ENCODE results near the gene PIWIL4. TPM values are rescaled to one million over a fixed set of nuclear protein-coding genes. Genes with fewer than 3 reads are reported as not detected.
"Not testable (repeated sequence)": the region's sequence is repeated elsewhere in the genome, so short reads cannot be mapped to it uniquely, and the experiment has no call there.

PIWIL4 gene
- total and polyA plus RNA-seq, 9 of the 15 experiments (the other 6 are each of a cell fraction or from before 2014, with no cell fraction given), result 6.3 to 17.0 (median 10.8) TPM

DNA sequence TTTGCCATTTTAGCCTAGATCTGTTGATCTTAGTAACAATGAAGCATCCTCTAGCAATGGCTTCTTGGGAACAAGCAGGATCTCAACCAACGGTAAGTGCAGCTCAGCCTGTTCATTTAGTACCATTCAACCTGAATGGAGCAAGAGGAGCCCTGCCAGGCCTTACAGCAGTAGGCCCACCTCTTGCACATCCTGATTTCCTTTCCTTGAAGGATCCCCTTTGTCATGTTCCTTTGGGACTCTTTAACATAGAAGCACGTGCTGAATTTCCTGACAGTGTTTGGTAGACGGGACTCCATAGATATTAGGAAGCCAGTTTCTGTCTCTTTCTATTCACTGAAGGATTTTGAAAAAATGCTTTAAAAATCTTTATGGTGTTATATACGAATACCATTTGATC lies 1.5 kb downstream of the PIWIL4 start (continued):
- TF ChIP-seq AFF1 (IDR thresholded peaks at IDR 0.05; ENCODE audit: low read depth in 1 of 2, partially characterized antibody in 2 of 2), result no peak

GRCh38 chr11:94572975-94573374 lies 5.8 kb downstream of the PIWIL4 start:
- ATAC-seq; in situ Hi-C loops (cut with MboI); intact Hi-C loops (cut with micrococcal nuclease); H3K9me3 ChIP-seq (replicated peaks; ENCODE audit: control insufficient read depth, insufficient read depth, low read depth, low read length); FAIRE-seq; H3K4me3 ChIP-seq; CTCF ChIA-PET (ENCODE audit: low intra/inter-chr PET ratio); H3K9ac ChIP-seq (ENCODE audit: insufficient read depth in 1 of 2, low read depth in 2 of 2, low read length in 2 of 2); BruUV-seq (replicated peaks); H3K4me2 ChIP-seq (ENCODE audit: insufficient read depth, low read length); H3K79me2 ChIP-seq (ENCODE audit: control insufficient read depth, insufficient read depth, low read length); H4K20me1 ChIP-seq (replicated peaks; ENCODE audit: control insufficient read depth, insufficient read depth, low read length); H3K27me3 ChIP-seq (ENCODE audit: control insufficient read depth in 2 of 2, insufficient read depth in 2 of 2, low read length in 2 of 2); H3K4me1 ChIP-seq (replicated peaks in 1 of 2; ENCODE audit: control insufficient read depth in 2 of 2, insufficient read depth in 2 of 2, low read length in 2 of 2); H2AFZ ChIP-seq (ENCODE audit: low read depth, low read length); H3K27ac ChIP-seq (ENCODE audit: extremely low read depth, low read depth, low read length); H3K9me1 ChIP-seq (ENCODE audit: control insufficient read depth, insufficient read depth, low read length); DNase-seq (ENCODE audit: extremely low read depth in 1 of 4, low spot score in 3 of 4); H3K36me3 ChIP-seq (ENCODE audit: control insufficient read depth, insufficient read depth, low read length); POLR2A ChIA-PET; TF ChIP-seq TEAD4 (CRISPR knock-in tag; IDR thresholded peaks at IDR 0.05; ENCODE audit: borderline replicate concordance): not testable (repeated sequence)
- TF ChIP-seq TEAD4 (IDR thresholded peaks at IDR 0.05; ENCODE audit: low read length), result peak; percentile 38; the same call in 1 of the 2 replicates
- peak; percentile 42; the same call in 1 of the 2 replicates for TF ChIP-seq HDAC2 (IDR thresholded peaks at IDR 0.05)
- TF ChIP-seq KDM1A (IDR thresholded peaks at IDR 0.05), result peak; percentile 46 to 51; a peak in 2 of 4 replicates
- peak; percentile 24; the same call in 1 of the 2 replicates for TF ChIP-seq NCOR1 (IDR thresholded peaks at IDR 0.05)
- TF ChIP-seq ARID1B (IDR thresholded peaks at IDR 0.05), result peak; percentile 66
- 0 out of 4 replicates have a peak, but pooled peaks of 1 of the 2 experiments have one; percentile 17 for TF ChIP-seq TEAD1 (CRISPR knock-in tag; IDR thresholded peaks at IDR 0.05)
- peak; percentile 46 for TF ChIP-seq TAL1 (IDR thresholded peaks at IDR 0.05)
- TF ChIP-seq SPI1 (IDR thresholded peaks at IDR 0.05; ENCODE audit: borderline replicate concordance, low read depth, low read length), result peak; percentile 62
- TF ChIP-seq LCOR (CRISPR knock-in tag; IDR thresholded peaks at IDR 0.05), result peak; percentile 54; the same call in 1 of the 2 replicates
- TF ChIP-seq CBFA2T2 (conservative IDR thresholded peaks at IDR 0.05), result peak; percentile 42
- TF ChIP-seq KLF16 (IDR thresholded peaks at IDR 0.05), result 0 out of 2 replicates have a peak, but pooled peaks have one; percentile 28
- TF ChIP-seq MAFG (tag; conservative IDR thresholded peaks at IDR 0.05), result 0 out of 2 replicates have a peak, but pooled peaks have one; percentile 16
- TF ChIP-seq HDAC1 (IDR thresholded peaks at IDR 0.05), result peak in 1 of 2 experiments; percentile 52; a peak in 1 of 4 replicates
- TF ChIP-seq CBFA2T3 (IDR thresholded peaks at IDR 0.05), result peak; percentile 58
- peak; percentile 59; the same call in 1 of the 2 replicates for TF ChIP-seq TCF3 (CRISPR knock-in tag; IDR thresholded peaks at IDR 0.05)
- WGBS (ENCODE audit: insufficient coverage, low coverage, missing lambda C conversion rate), result 0% methylated on average over 1 of the region's 2 CpGs
